Tibial artery (tissue), 4 donors: Measurements from ENCODE around the gene NFATC3.

Experiments used
- DNase-seq, 2 donors: peaks; one replicate each; pipeline ENCODE4 v3.0.0-alpha.2; 2019
- H3K27ac ChIP-seq, 2 donors: fragments of 200-600 bp; sonication (generic) in 1 of 2; 1 replicate in 1 of 2; 2 replicates in 1 of 2; pipeline ENCODE4 v1.5.1; 2018 to 2019; ENCODE audit warnings: mild to moderate bottlenecking in 1 of 2
- H3K27me3 ChIP-seq, 2 donors: fragments of 200-600 bp; sonication (generic) in 1 of 2; one replicate each; pipeline versions ENCODE4 v1.5.1 to v1.6.0; 2016 to 2019
- H3K36me3 ChIP-seq, 3 donors: fragments of 200-600 bp; sonication (generic) in 2 of 3; one replicate each; pipeline ENCODE4 v1.5.1; 2016 to 2019; ENCODE audit warnings: mild to moderate bottlenecking in 2 of 3
- H3K4me1 ChIP-seq, 4 donors: fragments of 200-600 bp; sonication (generic) in 2 of 4; 1 replicate in 3 of 4; 2 replicates in 1 of 4; pipeline ENCODE4 v1.5.1; 2016 to 2019
- H3K4me3 ChIP-seq, 2 donors: fragments of 200-600 bp; sonication (generic) in 1 of 2; 1 replicate in 1 of 2; 2 replicates in 1 of 2; pipeline ENCODE4 v1.5.1; 2018 to 2019; ENCODE audit warnings: mild to moderate bottlenecking in 2 of 2
- H3K9me3 ChIP-seq, 3 donors: fragments of 200-600 bp; sonication (generic) in 1 of 3; one replicate each; pipeline ENCODE4 v1.5.1; 2016 to 2019
- intact Hi-C: fragments of 100-400 bp; cut with DNase I; formaldehyde crosslinking; loops from one replicate; pipeline ENCODE4 v1.15.0; 2023; ENCODE audit warnings: low total_unique reads
- TF ChIP-seq, protein P1 (sequence below), 2 experiments: fragments of 200-600 bp in 1 of 2; fragments of 450-650 bp in 1 of 2; IDR thresholded peaks; one replicate each; pipeline ENCODE4 v1.5.1; 2017 to 2019; ENCODE audit warnings: antibody characterized with exemption in 2 of 2, mild to moderate bottlenecking in 1 of 2, moderate library complexity in 1 of 2

Gene NFATC3

DNA sequence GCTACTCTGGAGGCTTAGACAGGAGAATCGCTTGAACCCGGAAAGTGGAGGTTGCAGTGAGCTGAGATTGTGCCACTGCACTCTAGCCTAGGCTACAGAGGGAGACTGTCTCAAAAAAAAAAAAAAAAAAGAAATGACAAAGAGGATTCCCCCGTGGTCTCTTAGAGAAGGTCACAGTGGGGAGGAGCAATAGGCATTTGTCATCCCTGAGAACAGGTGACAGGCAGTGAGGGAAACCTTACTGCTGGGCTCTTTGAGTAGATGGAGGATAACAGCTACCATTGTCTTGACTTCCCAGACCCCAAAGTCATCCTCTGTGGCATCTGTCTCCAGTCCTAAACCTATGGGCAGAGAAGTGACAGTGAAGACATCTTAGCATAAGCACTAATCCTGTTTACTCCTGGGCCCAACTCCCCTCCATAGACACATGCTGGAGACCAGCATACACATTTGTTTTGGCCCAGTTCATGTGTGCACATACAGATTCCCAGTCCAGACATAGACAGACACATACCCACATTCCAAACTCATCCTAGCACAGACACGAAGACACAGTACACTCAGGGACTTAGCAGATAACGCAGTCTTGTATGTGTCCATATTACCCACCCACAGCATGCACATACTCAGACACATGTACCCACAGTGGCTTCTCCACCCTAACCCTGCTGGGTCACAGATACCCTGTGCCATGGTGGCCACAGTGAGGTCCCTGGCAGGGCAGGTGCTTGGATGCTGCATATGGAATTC lies 148.1 kb downstream of the NFATC3 start:
- peaks cover 0 to 34% (median 0%) of the 10 kb centered on the region in 3 donors for H3K36me3 ChIP-seq
- DNase-seq: no peak
- intact Hi-C loops: loop anchor here (10.0 kb wide), 1 partner anchor 148 kb away; the partner anchor contains the start of gene NFATC3
- no peaks in the 10 kb centered on the region for H3K9me3 ChIP-seq
- H3K4me1 ChIP-seq: peaks cover 0 to 39% (median 22%) of the 10 kb centered on the region in 4 donors
- H3K27ac ChIP-seq: no peak overlapping the region
- H3K27me3 ChIP-seq: no peaks in the 10 kb centered on the region
- TF ChIP-seq, protein P1, sequence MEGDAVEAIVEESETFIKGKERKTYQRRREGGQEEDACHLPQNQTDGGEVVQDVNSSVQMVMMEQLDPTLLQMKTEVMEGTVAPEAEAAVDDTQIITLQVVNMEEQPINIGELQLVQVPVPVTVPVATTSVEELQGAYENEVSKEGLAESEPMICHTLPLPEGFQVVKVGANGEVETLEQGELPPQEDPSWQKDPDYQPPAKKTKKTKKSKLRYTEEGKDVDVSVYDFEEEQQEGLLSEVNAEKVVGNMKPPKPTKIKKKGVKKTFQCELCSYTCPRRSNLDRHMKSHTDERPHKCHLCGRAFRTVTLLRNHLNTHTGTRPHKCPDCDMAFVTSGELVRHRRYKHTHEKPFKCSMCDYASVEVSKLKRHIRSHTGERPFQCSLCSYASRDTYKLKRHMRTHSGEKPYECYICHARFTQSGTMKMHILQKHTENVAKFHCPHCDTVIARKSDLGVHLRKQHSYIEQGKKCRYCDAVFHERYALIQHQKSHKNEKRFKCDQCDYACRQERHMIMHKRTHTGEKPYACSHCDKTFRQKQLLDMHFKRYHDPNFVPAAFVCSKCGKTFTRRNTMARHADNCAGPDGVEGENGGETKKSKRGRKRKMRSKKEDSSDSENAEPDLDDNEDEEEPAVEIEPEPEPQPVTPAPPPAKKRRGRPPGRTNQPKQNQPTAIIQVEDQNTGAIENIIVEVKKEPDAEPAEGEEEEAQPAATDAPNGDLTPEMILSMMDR (IDR thresholded peaks at IDR 0.05): no peak
- H3K4me3 ChIP-seq: no peak overlapping the region

DNA sequence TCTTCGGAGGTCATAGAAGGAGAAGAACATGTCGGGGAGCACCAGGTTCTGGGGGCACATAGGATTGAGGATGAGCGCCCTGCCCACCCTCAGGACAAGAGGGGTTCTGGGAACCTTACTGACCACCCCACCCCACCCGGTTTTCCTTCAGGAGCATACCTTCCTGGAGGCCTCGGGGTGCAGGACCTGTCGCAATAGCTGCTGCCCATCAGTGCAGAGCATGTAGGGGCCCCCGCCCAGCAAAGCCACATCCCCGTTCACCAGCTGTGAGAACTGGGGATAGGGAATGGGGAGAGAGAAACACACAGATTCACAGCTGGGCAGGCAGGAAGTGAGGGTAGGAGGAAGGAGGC lies 148.6 kb downstream of the NFATC3 start:
- no peak overlapping the region for H3K4me3 ChIP-seq
- peaks cover 0 to 34% (median 0%) of the 10 kb centered on the region in 3 donors for H3K36me3 ChIP-seq
- no peak overlapping the region for H3K27ac ChIP-seq
- TF ChIP-seq, protein P1 (IDR thresholded peaks at IDR 0.05): no peak
- H3K4me1 ChIP-seq: peaks cover 0 to 41% (median 23%) of the 10 kb centered on the region in 4 donors
- no peaks in the 10 kb centered on the region for H3K9me3 ChIP-seq
- no peaks in the 10 kb centered on the region for H3K27me3 ChIP-seq
- DNase-seq: peak in 1 of 2 donors; percentile 62
- intact Hi-C loops: loop anchor here (10.0 kb wide), 1 partner anchor 149 kb away; the partner anchor contains the start of gene NFATC3

DNA sequence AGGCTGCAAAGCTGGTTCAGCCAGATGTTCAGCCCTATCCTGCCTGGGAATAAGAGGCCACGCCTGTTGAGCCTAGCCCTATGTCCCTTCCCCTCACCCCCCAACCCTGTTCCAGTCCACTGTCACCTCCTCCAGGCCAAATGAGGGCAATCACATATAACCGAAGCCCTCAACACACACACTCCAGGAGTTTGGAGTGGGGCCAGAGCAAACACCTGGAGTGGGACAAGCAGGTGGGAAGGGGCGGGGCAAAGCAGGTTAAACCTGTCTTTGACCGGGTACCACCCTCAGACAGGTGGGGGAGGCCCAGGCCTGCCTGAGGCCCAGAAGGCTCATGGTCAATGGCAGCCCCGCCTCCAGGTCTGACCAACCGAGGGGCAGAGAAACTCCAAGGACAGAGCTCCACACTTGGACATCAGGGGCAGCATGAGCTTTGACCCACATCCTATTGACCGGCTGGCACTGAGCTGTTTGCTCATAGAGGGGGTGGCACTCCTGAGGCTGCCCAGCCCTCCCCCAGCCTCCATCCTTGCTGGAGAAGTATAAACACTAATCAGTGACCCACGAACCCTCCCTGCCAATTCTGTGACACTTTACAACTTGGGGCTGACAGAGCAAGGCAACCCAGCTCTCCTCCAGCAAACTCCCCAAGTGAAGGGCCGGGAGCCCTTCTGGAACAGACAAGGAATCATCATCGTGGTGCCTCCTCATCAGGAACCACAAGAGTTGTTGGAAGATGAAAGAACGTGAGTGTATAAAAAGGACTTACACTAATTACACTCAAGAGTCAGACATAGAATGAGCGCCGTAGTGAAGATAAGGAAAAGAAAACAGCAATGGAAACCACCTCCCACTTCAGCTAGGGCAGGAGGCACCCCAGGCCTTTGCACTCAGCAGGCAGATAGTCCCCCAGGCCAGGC lies 149.3 kb downstream of the NFATC3 start:
- Histone ChIP-seq H3K9me3 (no peaks in the 10 kb centered on the region), H3K27ac (peak overlapping the region in 1 of 2 donors; percentile 84), H3K4me3 (no peak overlapping the region), H3K27me3 (no peaks in the 10 kb centered on the region), H3K36me3 (peaks cover 0 to 33% (median 0%) of the 10 kb centered on the region in 3 donors), H3K4me1 (peaks cover 0 to 36% (median 21%) of the 10 kb centered on the region in 4 donors)
- intact Hi-C loops: loop anchor here (10.0 kb wide), 1 partner anchor 150 kb away; the partner anchor contains the start of gene NFATC3
- TF ChIP-seq, protein P1 (IDR thresholded peaks at IDR 0.05): no peak
- peak in 1 of 2 donors; percentile 75 for DNase-seq

DNA sequence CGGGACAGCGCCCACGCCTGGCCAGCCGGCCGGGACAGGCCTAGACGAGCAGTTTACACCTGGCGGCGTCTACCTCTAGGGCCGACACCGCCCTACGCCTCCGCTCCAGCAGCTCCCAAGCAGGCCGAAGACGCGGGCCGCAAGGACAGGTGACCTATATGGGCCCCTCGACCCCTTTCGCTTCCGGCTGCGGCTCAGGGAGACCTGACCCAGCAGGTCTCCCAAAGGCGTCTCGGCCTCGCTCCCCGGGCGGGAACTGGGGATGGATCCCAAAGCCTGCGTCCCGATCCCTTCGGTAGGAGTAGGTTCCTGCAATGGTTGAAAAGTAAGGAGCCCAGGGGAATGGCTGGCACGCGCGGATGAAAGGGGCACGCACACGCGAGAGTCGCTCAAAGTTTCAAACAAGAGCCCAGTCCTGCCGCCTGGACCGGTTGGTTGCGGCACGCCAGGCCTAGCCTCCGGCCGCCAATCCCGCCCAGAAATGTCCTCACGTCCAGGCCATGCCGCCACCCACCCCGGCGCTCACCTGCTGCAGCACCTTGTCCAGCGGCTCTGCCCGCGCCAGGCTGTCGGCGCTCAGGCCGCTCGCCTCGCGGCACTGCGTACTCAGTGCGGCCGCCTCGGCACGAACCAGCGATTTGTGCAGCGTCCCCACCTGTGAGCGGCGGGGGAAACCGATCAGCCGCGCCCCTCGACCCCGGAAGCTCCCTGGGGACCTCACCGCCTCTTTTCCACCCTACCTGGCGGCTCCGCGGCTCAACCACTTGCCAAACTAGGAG lies 150.1 kb downstream of the NFATC3 start:
- peak overlapping the region; percentile 51 to 84 for H3K27ac ChIP-seq
- peak overlapping the region; percentile 60 to 88 for H3K4me3 ChIP-seq
- intact Hi-C loops: loop anchor here (10.0 kb wide), 1 partner anchor 150 kb away; the partner anchor contains the start of gene NFATC3
- H3K36me3 ChIP-seq: peaks cover 0 to 24% (median 0%) of the 10 kb centered on the region in 3 donors
- peak in 1 of 2 donors; percentile 72 for DNase-seq
- H3K4me1 ChIP-seq: peaks cover 0 to 41% (median 23%) of the 10 kb centered on the region in 4 donors
- H3K9me3 ChIP-seq: no peaks in the 10 kb centered on the region
- no peaks in the 10 kb centered on the region for H3K27me3 ChIP-seq
- TF ChIP-seq, protein P1 (IDR thresholded peaks at IDR 0.05): no peak

DNA sequence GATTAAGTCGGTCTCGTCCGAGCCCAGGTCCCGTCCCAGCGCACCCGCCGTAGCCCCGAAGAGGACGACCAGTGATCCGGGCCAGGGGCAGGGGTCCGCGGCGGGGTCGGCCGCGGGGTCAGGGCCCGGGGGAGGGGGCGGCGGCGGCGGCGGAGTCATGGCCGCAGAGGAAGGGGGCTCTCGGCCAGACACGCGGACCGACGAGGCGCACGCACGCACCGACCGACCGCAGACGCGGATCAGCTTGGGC lies 150.6 kb downstream of the NFATC3 start, which contains the start of gene ESRP2:
TSS of gene ESRP2 (minus strand) at position 241 of the 250 bp plus-strand sequence. CDS start at position 159, 82 bp downstream.
- TF ChIP-seq, protein P1 (IDR thresholded peaks at IDR 0.05): no peak
- Histone ChIP-seq H3K36me3 (peaks cover 0 to 19% (median 0%) of the 10 kb centered on the region in 3 donors), H3K9me3 (no peaks in the 10 kb centered on the region), H3K4me3 (peak within 1 kb of the TSS; percentile 60 to 88), H3K27ac (peak within 1 kb of the TSS; percentile 84 to 86), H3K27me3 (no peaks in the 10 kb centered on the region), H3K4me1 (peaks cover 0 to 41% (median 23%) of the 10 kb centered on the region in 4 donors)
- intact Hi-C loops: loop anchor here (10.0 kb wide), 1 partner anchor 151 kb away; the partner anchor contains the start of gene NFATC3
- no peak for DNase-seq
